Left ventricle myocardium inferior (tissue), 1 donor: ENCODE measurements around the gene SLU7. TPM values are rescaled to one million over a fixed set of nuclear protein-coding genes. Genes with fewer than 3 reads are reported as not detected.
A peak's percentile ranks its signal among the peaks of the same experiment; 100 is the strongest.

Experiments used
- DNase-seq: peaks from one replicate; pipeline ENCODE4 v3.0.0-alpha.2; 2020
- H3K27ac ChIP-seq: fragments of 200-600 bp; replicated peaks from 2 replicates; pipeline ENCODE4 v1.8.0; 2021
- H3K27me3 ChIP-seq: fragments of 200-600 bp; 2 replicates; pipeline ENCODE4 v1.8.0; 2021; ENCODE audit warnings: low read depth
- H3K36me3 ChIP-seq: fragments of 200-600 bp; 2 replicates; pipeline ENCODE4 v1.8.0; 2021
- H3K4me1 ChIP-seq: fragments of 200-600 bp; 2 replicates; pipeline ENCODE4 v1.8.0; 2021
- H3K4me3 ChIP-seq: fragments of 200-600 bp; 2 replicates; pipeline ENCODE4 v1.8.0; 2021; ENCODE audit warnings: mild to moderate bottlenecking, moderate library complexity
- H3K9me3 ChIP-seq: fragments of 200-600 bp; replicated peaks from 2 replicates; pipeline ENCODE4 v1.8.0; 2021
- intact Hi-C: fragments of 100-400 bp; cut with micrococcal nuclease; formaldehyde crosslinking; loops from one replicate; pipeline ENCODE4 v1.11.0; 2022
- total RNA-seq: library from RNA; stranded (reverse); fragmentation: NEBNext Ultra II Directional; extraction: Animal tissue kit (Norgen Biotek cat#: 25700); gene quantifications from one replicate; pipeline ENCODE4 v1.2.1, GENCODE V29; 2021
- TF ChIP-seq, protein P1 (sequence below): fragments of 200-600 bp; IDR thresholded peaks from 2 replicates; pipeline ENCODE4 v1.8.0; 2021; ENCODE audit warnings: antibody characterized with exemption, mild to moderate bottlenecking, borderline replicate concordance
- donor health status: DM: no; HTN: yes; CAD: no; lungs with severe emphysema.

The SLU7 gene
- total RNA-seq, 1 donor from 2014 or later: 56.2 TPM

DNA sequence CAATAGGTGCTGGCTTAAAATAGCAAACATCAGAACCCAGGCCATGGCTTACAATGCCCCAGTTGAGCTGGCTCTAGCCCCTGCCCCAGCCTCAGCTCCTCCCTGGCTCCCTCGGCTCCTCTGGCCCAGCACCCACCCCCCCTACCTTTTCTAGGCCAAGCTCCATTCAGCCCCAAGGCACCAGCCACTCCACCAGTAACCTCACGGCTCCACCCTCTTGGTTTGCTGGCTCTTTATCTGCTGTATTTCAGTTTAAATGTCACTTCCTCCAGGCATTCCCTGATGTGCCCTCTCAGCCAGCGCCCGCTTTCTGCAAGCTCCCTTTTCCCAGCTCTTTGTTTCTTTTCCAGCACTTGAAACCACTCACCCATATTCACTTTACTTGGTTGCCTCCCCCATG lies 59.1 kb downstream of the SLU7 start:
- Histone ChIP-seq H3K9me3 (no peaks in the 10 kb centered on the region), H3K4me3 (no peak overlapping the region), H3K4me1 (peaks cover 76% of the 10 kb centered on the region), H3K27ac (peak overlapping the region; percentile 45), H3K27me3 (no peaks in the 10 kb centered on the region), H3K36me3 (no peaks in the 10 kb centered on the region)
- intact Hi-C loops: no loop called here
- TF ChIP-seq, protein P1, sequence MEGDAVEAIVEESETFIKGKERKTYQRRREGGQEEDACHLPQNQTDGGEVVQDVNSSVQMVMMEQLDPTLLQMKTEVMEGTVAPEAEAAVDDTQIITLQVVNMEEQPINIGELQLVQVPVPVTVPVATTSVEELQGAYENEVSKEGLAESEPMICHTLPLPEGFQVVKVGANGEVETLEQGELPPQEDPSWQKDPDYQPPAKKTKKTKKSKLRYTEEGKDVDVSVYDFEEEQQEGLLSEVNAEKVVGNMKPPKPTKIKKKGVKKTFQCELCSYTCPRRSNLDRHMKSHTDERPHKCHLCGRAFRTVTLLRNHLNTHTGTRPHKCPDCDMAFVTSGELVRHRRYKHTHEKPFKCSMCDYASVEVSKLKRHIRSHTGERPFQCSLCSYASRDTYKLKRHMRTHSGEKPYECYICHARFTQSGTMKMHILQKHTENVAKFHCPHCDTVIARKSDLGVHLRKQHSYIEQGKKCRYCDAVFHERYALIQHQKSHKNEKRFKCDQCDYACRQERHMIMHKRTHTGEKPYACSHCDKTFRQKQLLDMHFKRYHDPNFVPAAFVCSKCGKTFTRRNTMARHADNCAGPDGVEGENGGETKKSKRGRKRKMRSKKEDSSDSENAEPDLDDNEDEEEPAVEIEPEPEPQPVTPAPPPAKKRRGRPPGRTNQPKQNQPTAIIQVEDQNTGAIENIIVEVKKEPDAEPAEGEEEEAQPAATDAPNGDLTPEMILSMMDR: no peak
- DNase-seq: no peak

DNA sequence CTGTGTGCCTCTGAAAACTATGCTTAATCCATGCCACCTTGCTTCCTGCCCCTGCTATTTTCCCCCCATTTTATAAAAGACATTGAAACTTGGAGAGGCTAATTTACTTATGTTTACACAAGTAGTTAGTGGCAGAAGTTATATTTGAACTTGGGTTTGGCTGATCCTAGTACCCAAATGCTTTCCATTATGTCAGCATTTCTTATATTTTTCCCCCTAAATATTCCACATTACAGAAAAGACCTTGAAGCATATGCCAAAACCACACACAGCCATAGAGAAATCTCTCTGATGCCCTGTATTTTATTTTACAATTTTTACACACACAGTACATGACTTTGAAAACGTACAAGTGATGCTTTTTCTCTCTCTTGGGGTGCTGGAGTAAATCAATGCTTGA lies 59.6 kb downstream of the SLU7 start:
- no peak for DNase-seq

DNA sequence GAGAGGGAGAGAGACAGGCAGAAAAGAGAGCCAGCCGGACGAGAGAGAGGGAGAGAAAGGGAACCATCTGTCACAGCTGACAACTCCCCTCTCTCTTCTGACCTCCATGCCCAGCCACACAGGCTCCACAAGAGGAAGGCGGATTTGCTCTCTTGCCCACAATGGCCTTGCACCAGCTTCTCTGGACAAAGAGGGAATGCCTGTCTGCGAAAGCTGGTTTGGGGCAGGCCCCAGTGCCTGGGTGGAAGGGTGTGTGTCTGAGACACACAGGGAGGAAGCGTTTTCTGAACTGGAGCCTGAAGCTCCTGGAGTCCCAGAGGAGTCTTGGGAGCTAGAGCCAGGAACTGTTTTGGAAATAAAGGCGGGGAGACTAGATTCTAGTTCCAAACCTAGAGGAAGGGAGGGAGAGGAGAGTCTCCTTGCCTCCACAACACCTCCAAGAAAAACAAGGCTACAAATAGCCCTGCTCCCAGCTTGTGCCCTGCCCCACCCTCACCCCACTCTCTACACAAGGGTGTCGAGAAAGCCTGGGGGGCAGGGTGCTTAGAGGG lies 60.9 kb downstream of the SLU7 start:
- H3K27me3 ChIP-seq: no peaks in the 10 kb centered on the region
- H3K9me3 ChIP-seq: no peaks in the 10 kb centered on the region
- DNase-seq: peak; percentile 34
- H3K4me1 ChIP-seq: peaks cover 67% of the 10 kb centered on the region
- TF ChIP-seq, protein P1: no peak
- peak overlapping the region; percentile 42 for H3K4me3 ChIP-seq
- intact Hi-C loops: no loop called here
- peak overlapping the region; percentile 85 for H3K27ac ChIP-seq
- H3K36me3 ChIP-seq: no peaks in the 10 kb centered on the region

More for the DNA sequence above, 59.6 kb downstream of the SLU7 start:
- Histone ChIP-seq H3K4me3 (no peak overlapping the region), H3K9me3 (no peaks in the 10 kb centered on the region), H3K4me1 (peaks cover 76% of the 10 kb centered on the region), H3K36me3 (no peaks in the 10 kb centered on the region), H3K27ac (peak overlapping the region; percentile 45), H3K27me3 (no peaks in the 10 kb centered on the region)
- TF ChIP-seq, protein P1: no peak
- intact Hi-C loops: no loop called here

DNA sequence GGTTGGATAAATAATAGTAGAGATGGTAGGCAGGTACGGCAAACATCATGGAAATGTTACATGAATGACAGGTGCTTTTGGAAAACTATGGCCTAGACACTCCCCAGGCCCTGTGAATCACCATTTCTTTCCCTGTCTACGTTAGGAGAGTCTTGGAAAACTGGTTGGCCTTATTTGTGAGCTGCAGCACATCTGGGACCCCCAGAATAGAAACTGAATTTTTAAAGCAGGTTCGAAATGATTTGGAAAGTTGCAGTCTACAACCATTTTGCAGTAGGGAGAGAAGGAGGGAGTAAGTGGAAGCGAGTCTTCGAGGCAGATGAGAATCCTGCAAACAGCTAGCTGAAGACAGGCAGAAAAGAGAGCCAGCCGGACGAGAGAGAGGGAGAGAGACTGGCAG lies 61.5 kb downstream of the SLU7 start:
- Histone ChIP-seq H3K9me3 (no peaks in the 10 kb centered on the region), H3K27me3 (no peaks in the 10 kb centered on the region), H3K4me3 (peak overlapping the region; percentile 42), H3K27ac (peak overlapping the region; percentile 85), H3K4me1 (peaks cover 62% of the 10 kb centered on the region), H3K36me3 (no peaks in the 10 kb centered on the region)
- intact Hi-C loops: no loop called here
- TF ChIP-seq, protein P1: no peak
- no peak for DNase-seq

DNA sequence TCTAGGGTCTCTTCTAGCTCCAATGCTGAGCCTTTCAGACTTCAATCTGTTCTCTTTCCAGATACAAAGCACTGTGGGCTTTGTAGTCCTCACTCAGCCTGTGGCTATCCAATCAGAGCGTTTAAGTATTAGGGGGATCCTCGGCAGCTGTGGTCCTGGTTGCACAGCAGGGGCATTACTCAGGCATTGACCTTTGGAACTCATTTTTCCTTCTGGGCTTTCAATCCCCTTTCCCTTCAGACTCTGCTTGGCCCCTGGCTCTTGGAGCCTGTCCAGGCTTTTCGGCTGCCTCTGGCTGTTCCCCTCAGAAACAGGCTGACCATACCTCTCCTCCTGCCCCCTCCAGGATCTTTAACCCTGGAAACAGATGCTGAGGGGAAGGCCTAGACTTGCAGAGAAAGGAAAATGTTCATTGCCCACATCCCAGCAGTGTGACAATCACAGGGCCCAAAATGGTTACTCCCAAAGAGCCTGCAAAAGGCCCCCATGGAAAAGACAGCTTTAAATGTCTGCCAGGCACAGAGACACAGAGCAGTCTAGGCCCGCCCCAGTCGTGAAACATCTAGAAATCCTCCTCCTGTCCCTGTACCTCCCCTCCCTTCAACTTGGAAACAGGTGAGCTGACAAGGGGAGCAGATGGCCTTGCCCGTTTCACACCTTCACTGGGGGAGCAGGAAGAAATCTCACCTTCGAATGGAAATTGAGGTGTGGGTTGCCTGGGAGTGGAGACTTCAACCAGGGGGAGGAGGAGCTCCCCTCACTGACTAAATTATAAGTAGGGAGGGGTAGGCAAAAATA lies 62.1 kb downstream of the SLU7 start:
- Histone ChIP-seq H3K27ac (peak overlapping the region; percentile 85), H3K36me3 (no peaks in the 10 kb centered on the region), H3K9me3 (no peaks in the 10 kb centered on the region), H3K4me3 (no peak overlapping the region), H3K4me1 (peaks cover 55% of the 10 kb centered on the region), H3K27me3 (no peaks in the 10 kb centered on the region)
- intact Hi-C loops: no loop called here
- TF ChIP-seq, protein P1: no peak
- no peak for DNase-seq
